ENCODE results near the gene SP140.

GRCh38 chr2:230362030-230362691 is 136.6 kb downstream of the SP140 start:
- TF ChIP-seq POLR2A (IDR thresholded peaks at IDR 0.05): no peak
- no peak for TF ChIP-seq CTCF (IDR thresholded peaks at IDR 0.05)
